Neural cell (in vitro differentiated cells): ENCODE data around the gene CNTNAP3.
"Not testable (repeated sequence)": the region's sequence is repeated elsewhere in the genome, so short reads cannot be mapped to it uniquely, and the experiment has no call there.

Experiments
- EP300 ChIP-seq: fragments of 450-650 bp; conservative IDR thresholded peaks from 2 replicates; pipeline ENCODE4 v1.6.1; 2014; ENCODE audit warnings: antibody characterized with exemption, mild to moderate bottlenecking, moderate library complexity; ENCODE audit not compliant: poor library complexity, severe bottlenecking
- EZH2 ChIP-seq: fragments of 200-600, 300-800 bp; shearing (Covaris generic), sonication (generic); IDR thresholded peaks from 2 replicates; pipeline ENCODE4 v1.6.1; 2014; ENCODE audit warnings: antibody characterized with exemption, low read length, borderline replicate concordance, mild to moderate bottlenecking; ENCODE audit not compliant: insufficient read depth, poor library complexity, severe bottlenecking
- POLR2AphosphoS5 ChIP-seq: IDR thresholded peaks from 2 replicates; pipeline ENCODE4 v1.6.1; 2012
- RAD21 ChIP-seq: fragments of 450-650 bp; conservative IDR thresholded peaks from 2 replicates; pipeline ENCODE4 v1.6.1; 2014; ENCODE audit warnings: antibody characterized with exemption, mild to moderate bottlenecking, moderate library complexity
- SMC3 ChIP-seq: fragments of 450-650 bp; conservative IDR thresholded peaks from 2 replicates; pipeline ENCODE4 v1.6.1; 2014; ENCODE audit warnings: antibody characterized with exemption, mild to moderate bottlenecking, moderate library complexity; ENCODE audit not compliant: poor library complexity
- TF ChIP-seq, protein P1 (sequence below): fragments of 450-650 bp; IDR thresholded peaks from 2 replicates; pipeline ENCODE4 v1.5.1; 2014; ENCODE audit warnings: antibody characterized with exemption, mild to moderate bottlenecking, moderate library complexity; ENCODE audit not compliant: poor library complexity, severe bottlenecking

DNA sequence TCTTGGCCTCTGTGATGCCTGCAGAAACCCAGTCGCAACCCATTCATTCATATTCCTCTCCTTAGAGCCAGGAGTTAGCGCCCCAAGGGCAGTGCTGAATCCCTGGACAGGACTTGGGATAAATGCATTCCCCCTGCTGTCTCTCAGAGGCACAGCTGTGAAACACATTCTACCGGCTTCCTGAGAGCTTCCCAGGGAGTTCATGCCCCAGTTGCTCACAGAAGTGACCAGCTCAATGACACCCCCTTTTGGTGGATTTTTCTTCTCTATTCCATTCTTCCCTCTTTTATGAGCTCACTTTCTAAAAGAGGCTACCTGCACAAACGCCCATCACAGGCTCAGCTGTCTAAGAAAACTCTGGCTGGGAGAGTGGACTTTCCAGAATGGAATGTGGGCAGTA is 8.0 kb downstream of the CNTNAP3 start:
- not testable (repeated sequence) for TF ChIP-seq RAD21, POLR2AphosphoS5, EZH2, EP300, SMC3
- TF ChIP-seq, protein P1, sequence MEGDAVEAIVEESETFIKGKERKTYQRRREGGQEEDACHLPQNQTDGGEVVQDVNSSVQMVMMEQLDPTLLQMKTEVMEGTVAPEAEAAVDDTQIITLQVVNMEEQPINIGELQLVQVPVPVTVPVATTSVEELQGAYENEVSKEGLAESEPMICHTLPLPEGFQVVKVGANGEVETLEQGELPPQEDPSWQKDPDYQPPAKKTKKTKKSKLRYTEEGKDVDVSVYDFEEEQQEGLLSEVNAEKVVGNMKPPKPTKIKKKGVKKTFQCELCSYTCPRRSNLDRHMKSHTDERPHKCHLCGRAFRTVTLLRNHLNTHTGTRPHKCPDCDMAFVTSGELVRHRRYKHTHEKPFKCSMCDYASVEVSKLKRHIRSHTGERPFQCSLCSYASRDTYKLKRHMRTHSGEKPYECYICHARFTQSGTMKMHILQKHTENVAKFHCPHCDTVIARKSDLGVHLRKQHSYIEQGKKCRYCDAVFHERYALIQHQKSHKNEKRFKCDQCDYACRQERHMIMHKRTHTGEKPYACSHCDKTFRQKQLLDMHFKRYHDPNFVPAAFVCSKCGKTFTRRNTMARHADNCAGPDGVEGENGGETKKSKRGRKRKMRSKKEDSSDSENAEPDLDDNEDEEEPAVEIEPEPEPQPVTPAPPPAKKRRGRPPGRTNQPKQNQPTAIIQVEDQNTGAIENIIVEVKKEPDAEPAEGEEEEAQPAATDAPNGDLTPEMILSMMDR = not testable (repeated sequence)
